IgD-negative memory B cell (primary cell): ENCODE results near the gene SOCS6. TPM values are rescaled to one million over a fixed set of nuclear protein-coding genes. Genes with fewer than 3 reads are reported as not detected.
"Not testable (repeated sequence)": the region's sequence is repeated elsewhere in the genome, so short reads cannot be mapped to it uniquely, and the experiment has no call there.

Source experiments
- H3K27ac Mint-ChIP-seq, 3 donors: one replicate each; pipeline ENCODE4 v1.8.0; 2020 to 2022; ENCODE audit warnings: mild to moderate bottlenecking in 3 of 3, mixed read lengths in 3 of 3, moderate library complexity in 1 of 3
- H3K27me3 Mint-ChIP-seq: one replicate; pipeline ENCODE4 v1.8.0; 2021; ENCODE audit warnings: mixed read lengths
- H3K36me3 Mint-ChIP-seq: one replicate; pipeline ENCODE4 v1.8.0; 2020; ENCODE audit warnings: mild to moderate bottlenecking, mixed read lengths
- H3K4me1 Mint-ChIP-seq, 3 donors: one replicate each; pipeline ENCODE4 v1.8.0; 2020 to 2022; ENCODE audit warnings: mixed read lengths in 3 of 3, mild to moderate bottlenecking in 1 of 3
- H3K4me3 Mint-ChIP-seq, 4 donors: one replicate each; pipeline ENCODE4 v1.8.0; 2020 to 2022; ENCODE audit warnings: mild to moderate bottlenecking in 4 of 4, mixed read lengths in 4 of 4, moderate library complexity in 3 of 4
- H3K9me3 Mint-ChIP-seq, 3 donors: one replicate each; pipeline ENCODE4 v1.8.0; 2020 to 2021; ENCODE audit warnings: mixed read lengths in 3 of 3, mild to moderate bottlenecking in 1 of 3
- polyA plus RNA-seq: library from polyadenylated mRNA; unstranded; fragments of 300-500 nt; fragmentation: Illumina TruSeq; gene quantifications from one replicate; pipeline ENCODE4 v1.2.3, GENCODE V29; 2021

The SOCS6 gene
- polyA plus RNA-seq, 1 donor from 2014 or later = 0.25 TPM

DNA sequence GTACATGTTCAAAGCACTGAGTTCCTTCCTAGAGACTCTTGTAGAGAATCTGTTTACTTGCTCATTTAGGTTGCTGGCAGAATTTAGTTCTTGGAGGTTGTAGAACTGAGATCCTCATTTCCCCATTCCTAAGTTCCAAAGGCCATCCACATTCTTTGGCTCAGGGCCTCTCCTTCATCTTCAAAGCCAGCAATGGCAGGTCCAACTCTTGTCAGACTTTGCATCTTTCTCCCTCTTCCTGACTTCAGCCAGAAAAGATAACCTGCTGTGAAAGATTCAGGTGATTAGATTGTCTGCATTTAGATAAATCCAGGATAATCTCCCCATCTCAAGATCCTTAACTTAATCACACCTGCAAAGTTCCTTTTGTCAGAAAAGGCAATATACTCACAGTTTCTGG is 51.1 kb downstream of the SOCS6 start:
- Mint-ChIP-seq H3K27ac (no peak overlapping the region), H3K36me3 (no peaks in the 10 kb centered on the region), H3K9me3 (peaks cover 0 to 3% (median 2%) of the 10 kb centered on the region in 3 donors), H3K27me3 (no peaks in the 10 kb centered on the region), H3K4me1 (no peaks in the 10 kb centered on the region), H3K4me3 (no peak overlapping the region)

DNA sequence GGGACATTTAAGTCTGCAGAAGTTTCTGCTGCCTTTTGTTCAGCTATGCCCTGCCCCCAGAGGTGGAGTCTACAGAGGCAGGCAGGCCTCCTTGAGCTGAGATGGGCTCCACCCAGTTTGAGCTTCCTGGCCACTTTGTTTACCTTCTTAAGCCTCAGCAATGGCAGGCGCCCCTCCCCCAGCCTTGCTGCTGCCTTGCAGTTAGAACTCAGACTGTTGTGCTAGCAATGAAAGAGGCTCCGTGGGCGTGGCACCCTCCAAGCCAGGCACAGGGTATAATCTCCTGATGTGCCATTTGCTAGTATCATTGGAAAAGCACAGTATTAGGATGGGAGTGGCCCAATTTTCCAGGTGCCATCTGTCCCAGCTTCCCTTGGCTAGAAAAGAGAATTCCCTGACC is 59.6 kb downstream of the SOCS6 start:
- not testable (repeated sequence) for H3K4me1 Mint-ChIP-seq, H3K4me3 Mint-ChIP-seq, H3K27ac Mint-ChIP-seq, H3K27me3 Mint-ChIP-seq, H3K9me3 Mint-ChIP-seq, H3K36me3 Mint-ChIP-seq

DNA sequence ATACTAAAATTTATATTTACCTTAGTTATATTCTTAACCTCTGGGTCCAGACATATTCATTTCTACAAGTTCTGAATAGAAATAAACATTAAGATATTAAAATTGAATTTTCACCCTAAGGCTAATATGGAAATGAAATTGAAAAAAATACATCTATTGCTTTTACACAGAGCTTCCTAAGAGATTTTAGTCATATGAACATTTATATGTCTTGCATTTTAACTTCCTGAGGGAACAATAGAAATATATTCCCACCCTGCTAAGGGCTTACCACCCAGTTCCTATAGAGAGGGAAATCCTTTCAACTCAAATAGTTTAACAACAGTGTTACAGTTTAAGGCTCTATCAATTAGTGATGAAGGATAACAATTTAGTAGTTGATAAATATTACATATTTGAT is 60.5 kb downstream of the SOCS6 start:
- H3K4me3 Mint-ChIP-seq = no peak overlapping the region
- no peaks in the 10 kb centered on the region for H3K36me3 Mint-ChIP-seq
- H3K27ac Mint-ChIP-seq = no peak overlapping the region
- H3K27me3 Mint-ChIP-seq = peaks cover 1% of the 10 kb centered on the region
- peaks cover 0 to 3% (median 3%) of the 10 kb centered on the region in 3 donors for H3K9me3 Mint-ChIP-seq
- no peaks in the 10 kb centered on the region for H3K4me1 Mint-ChIP-seq

DNA sequence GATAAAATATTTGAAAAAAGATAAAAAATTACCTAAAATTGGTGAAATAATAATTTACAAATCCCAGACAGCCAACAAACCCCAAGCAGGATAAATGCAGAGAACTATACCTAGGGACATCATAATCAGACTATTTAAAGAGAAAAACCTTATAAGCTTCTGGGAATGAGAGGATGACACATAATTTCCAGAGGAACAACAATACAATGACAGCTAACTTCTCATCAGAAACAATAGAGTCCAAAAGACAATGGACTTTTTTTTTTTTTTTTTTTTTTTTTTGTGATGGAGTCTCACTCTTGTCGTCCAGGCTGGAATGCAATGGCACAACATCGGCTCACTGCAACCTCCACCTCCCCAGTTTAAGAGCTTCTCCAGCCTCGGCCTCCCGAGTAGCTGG is 65.2 kb downstream of the SOCS6 start:
- Mint-ChIP-seq H3K4me1 (no peaks in the 10 kb centered on the region), H3K36me3 (no peaks in the 10 kb centered on the region), H3K4me3 (no peak overlapping the region), H3K9me3 (peaks cover 0 to 3% (median 1%) of the 10 kb centered on the region in 3 donors), H3K27me3 (peaks cover 1% of the 10 kb centered on the region), H3K27ac (no peak overlapping the region)

DNA sequence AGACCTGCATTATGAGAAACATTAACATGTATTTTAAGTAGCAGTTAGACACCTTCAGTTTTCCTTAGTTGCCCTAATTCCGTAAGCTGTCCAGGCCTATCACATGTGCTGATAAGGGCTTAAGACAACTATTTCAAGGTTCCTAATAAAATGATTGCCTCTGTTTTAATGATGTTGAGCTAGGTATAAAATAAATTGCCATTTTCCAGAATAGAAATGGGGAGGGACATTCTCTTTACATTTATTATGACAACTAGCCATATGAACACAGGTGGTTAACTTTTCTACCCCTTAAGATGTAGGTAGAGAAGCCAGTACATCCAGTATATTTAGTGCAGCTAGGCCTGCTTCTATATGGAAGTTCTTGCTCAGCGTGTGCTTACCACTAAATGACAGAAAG is 65.9 kb downstream of the SOCS6 start:
- H3K4me1 Mint-ChIP-seq = no peaks in the 10 kb centered on the region
- H3K36me3 Mint-ChIP-seq = no peaks in the 10 kb centered on the region
- H3K27ac Mint-ChIP-seq = no peak overlapping the region
- H3K27me3 Mint-ChIP-seq = peaks cover 1% of the 10 kb centered on the region
- no peak overlapping the region for H3K4me3 Mint-ChIP-seq
- peaks cover 0 to 7% (median 3%) of the 10 kb centered on the region in 3 donors for H3K9me3 Mint-ChIP-seq

GRCh38 chr18:70355620-70356385 is 67.0 kb downstream of the SOCS6 start:
- Mint-ChIP-seq H3K9me3 (peaks cover 0 to 7% (median 3%) of the 10 kb centered on the region in 3 donors), H3K27me3 (peaks cover 5% of the 10 kb centered on the region), H3K36me3 (no peaks in the 10 kb centered on the region), H3K4me3 (no peak overlapping the region), H3K27ac (no peak overlapping the region), H3K4me1 (no peaks in the 10 kb centered on the region)

DNA sequence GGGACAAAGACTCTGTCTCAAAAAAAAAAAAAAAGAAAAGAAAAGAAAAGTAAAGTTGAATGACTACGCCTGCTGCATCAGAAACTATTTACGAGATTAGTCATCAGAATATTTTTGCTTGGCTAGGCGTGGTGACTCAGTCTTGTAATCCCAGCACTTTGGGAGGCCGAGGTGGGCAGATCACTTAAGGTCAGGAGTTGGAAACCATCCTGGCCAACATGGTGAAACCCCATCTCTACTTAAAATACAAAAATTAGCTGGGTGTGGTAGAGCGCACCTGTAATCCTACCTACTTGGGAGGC is 69.2 kb downstream of the SOCS6 start:
- H3K27me3 Mint-ChIP-seq, H3K9me3 Mint-ChIP-seq, H3K36me3 Mint-ChIP-seq, H3K4me3 Mint-ChIP-seq, H3K4me1 Mint-ChIP-seq, H3K27ac Mint-ChIP-seq: not testable (repeated sequence)

- Mint-ChIP-seq H3K36me3 (no peaks in the 10 kb centered on the region), H3K9me3 (peaks cover 0 to 7% (median 0%) of the 10 kb centered on the region in 3 donors), H3K4me3 (no peak overlapping the region), H3K4me1 (no peaks in the 10 kb centered on the region), H3K27ac (no peak overlapping the region), H3K27me3 (peaks cover 5% of the 10 kb centered on the region)
These were observed 70.2 kb downstream of the SOCS6 start for GRCh38 chr18:70359071-70359470.

DNA sequence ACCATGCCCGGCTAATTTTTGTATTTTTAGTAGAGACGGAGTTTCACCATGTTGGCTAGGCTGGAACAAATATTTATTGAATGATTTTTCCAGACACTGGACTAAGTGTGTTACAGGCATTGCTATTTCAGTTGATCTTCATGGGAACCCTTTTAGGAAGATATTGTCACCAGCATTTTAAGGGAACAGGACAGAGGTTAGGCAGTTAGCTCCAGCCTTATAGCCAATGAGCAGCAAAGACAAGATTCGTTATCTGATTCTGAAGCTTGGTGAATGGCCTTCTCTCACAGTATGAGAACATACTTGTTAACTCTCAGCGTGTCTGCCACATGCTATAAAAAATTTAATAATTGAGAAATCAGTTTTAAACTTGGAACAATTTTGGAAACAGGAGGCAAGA is 73.4 kb downstream of the SOCS6 start:
- H3K4me1 Mint-ChIP-seq = no peaks in the 10 kb centered on the region
- H3K9me3 Mint-ChIP-seq = peaks cover 0 to 7% (median 2%) of the 10 kb centered on the region in 3 donors
- no peak overlapping the region for H3K27ac Mint-ChIP-seq
- no peak overlapping the region for H3K4me3 Mint-ChIP-seq
- H3K36me3 Mint-ChIP-seq = no peaks in the 10 kb centered on the region
- peaks cover 5% of the 10 kb centered on the region for H3K27me3 Mint-ChIP-seq

DNA sequence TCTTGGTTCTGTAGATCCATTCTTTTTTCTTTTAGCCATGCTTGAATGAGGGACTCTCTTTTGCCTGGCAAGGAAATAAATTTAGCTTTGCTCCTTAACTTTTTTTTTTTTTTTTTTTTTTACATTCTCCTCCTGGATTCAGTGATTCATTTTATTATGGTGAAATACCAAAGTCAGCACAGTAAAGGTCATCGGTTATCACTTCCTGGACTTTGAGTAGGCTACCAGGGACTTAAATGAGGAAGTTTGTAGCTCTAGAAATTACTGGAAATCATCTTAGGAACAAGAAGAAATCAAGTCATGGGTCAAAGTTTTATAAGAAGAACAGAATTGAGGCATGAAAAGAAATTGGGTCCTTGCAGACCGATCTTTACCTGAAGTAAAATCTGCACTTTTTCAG is 75.0 kb downstream of the SOCS6 start:
- Mint-ChIP-seq H3K27ac (no peak overlapping the region), H3K4me1 (no peaks in the 10 kb centered on the region), H3K36me3 (no peaks in the 10 kb centered on the region), H3K9me3 (peaks cover 0 to 7% (median 2%) of the 10 kb centered on the region in 3 donors), H3K4me3 (no peak overlapping the region), H3K27me3 (peaks cover 8% of the 10 kb centered on the region)

DNA sequence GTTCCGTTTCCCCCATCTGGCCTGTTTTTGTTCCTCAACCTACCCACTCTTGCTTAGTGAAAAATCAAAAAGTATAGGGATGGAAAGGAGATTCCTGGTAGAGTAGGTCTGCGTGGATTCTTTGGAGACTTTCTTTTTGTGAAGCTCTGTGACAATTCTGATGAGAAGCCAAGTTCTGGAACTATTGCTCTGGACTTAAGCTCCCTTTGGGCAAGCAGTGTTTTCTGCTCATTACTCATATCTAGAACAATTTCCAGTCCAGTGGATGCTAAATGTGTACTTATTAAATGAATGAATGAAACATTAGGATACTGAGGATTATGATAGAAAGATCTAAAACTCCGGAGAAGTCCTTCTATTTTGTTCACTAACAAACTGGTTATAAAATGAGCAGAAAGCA is 76.5 kb downstream of the SOCS6 start:
- peaks cover 0 to 2% (median 0%) of the 10 kb centered on the region in 3 donors for H3K9me3 Mint-ChIP-seq
- no peaks in the 10 kb centered on the region for H3K4me1 Mint-ChIP-seq
- no peaks in the 10 kb centered on the region for H3K36me3 Mint-ChIP-seq
- peaks cover 8% of the 10 kb centered on the region for H3K27me3 Mint-ChIP-seq
- no peak overlapping the region for H3K27ac Mint-ChIP-seq
- H3K4me3 Mint-ChIP-seq = no peak overlapping the region

GRCh38 chr18:70366174-70366573 is 77.3 kb downstream of the SOCS6 start:
- Mint-ChIP-seq H3K9me3 (peaks cover 0 to 4% (median 0%) of the 10 kb centered on the region in 3 donors), H3K36me3 (no peaks in the 10 kb centered on the region), H3K27ac (no peak overlapping the region), H3K4me1 (no peaks in the 10 kb centered on the region), H3K27me3 (peaks cover 4% of the 10 kb centered on the region), H3K4me3 (no peak overlapping the region)

GRCh38 chr18:70366670-70367069 is 77.8 kb downstream of the SOCS6 start:
- H3K27ac Mint-ChIP-seq = no peak overlapping the region
- no peak overlapping the region for H3K4me3 Mint-ChIP-seq
- peaks cover 4% of the 10 kb centered on the region for H3K27me3 Mint-ChIP-seq
- peaks cover 0 to 4% (median 0%) of the 10 kb centered on the region in 3 donors for H3K9me3 Mint-ChIP-seq
- no peaks in the 10 kb centered on the region for H3K4me1 Mint-ChIP-seq
- H3K36me3 Mint-ChIP-seq = no peaks in the 10 kb centered on the region

GRCh38 chr18:70367344-70367743 is 78.5 kb downstream of the SOCS6 start:
- not testable (repeated sequence) for H3K27ac Mint-ChIP-seq, H3K4me3 Mint-ChIP-seq, H3K36me3 Mint-ChIP-seq, H3K27me3 Mint-ChIP-seq, H3K9me3 Mint-ChIP-seq, H3K4me1 Mint-ChIP-seq

GRCh38 chr18:70368903-70369302 is 80.1 kb downstream of the SOCS6 start:
- Mint-ChIP-seq H3K27me3 (peaks cover 7% of the 10 kb centered on the region), H3K4me3 (no peak overlapping the region), H3K36me3 (no peaks in the 10 kb centered on the region), H3K9me3 (peaks cover 0 to 4% (median 0%) of the 10 kb centered on the region in 3 donors), H3K4me1 (no peaks in the 10 kb centered on the region), H3K27ac (no peak overlapping the region)
